Measurements from ENCODE around the gene GTF2I. TPM values are rescaled to one million over a fixed set of nuclear protein-coding genes. Genes with fewer than 3 reads are reported as not detected.

Gene GTF2I
- total and polyA plus RNA-seq, 2 experiments from 2014 or later = 204 to 219 TPM

GRCh38 chr7:74623135-74623534 lies 34.4 kb upstream of the GTF2I start (continued):
- no peak for TF ChIP-seq ZNF462 (CRISPR knock-in tag; IDR thresholded peaks at IDR 0.05)
- no peak for TF ChIP-seq ZNF114 (CRISPR knock-in tag; IDR thresholded peaks at IDR 0.05)
- TF ChIP-seq JUNB (IDR thresholded peaks at IDR 0.05; ENCODE audit: unreplicated experiment) = no peak
- TF ChIP-seq POLR2AphosphoS5 (IDR thresholded peaks at IDR 0.05; ENCODE audit: low read depth) = no peak
- no peak for TF ChIP-seq EZH2 (IDR thresholded peaks at IDR 0.05; ENCODE audit: low read depth, unreplicated experiment)
- no peak for TF ChIP-seq CREB1 (CRISPR knock-in tag; IDR thresholded peaks at IDR 0.05; ENCODE audit: low read depth)
- no peak for TF ChIP-seq CTCF (conservative IDR thresholded peaks at IDR 0.05; ENCODE audit: low read depth in 2 of 2)
- no peak for TF ChIP-seq NANOG (IDR thresholded peaks at IDR 0.05; ENCODE audit: borderline replicate concordance)
- TF ChIP-seq STAT1 (IDR thresholded peaks at IDR 0.05; ENCODE audit: unreplicated experiment) = no peak
- no peak for TF ChIP-seq ETS1 (IDR thresholded peaks at IDR 0.05)
